ENCODE data around the gene MDH2. TPM values are rescaled to one million over a fixed set of nuclear protein-coding genes. Genes with fewer than 3 reads are reported as not detected.
"Not testable (repeated sequence)": the region's sequence is repeated elsewhere in the genome, so short reads cannot be mapped to it uniquely, and the experiment has no call there.

MDH2 gene

DNA sequence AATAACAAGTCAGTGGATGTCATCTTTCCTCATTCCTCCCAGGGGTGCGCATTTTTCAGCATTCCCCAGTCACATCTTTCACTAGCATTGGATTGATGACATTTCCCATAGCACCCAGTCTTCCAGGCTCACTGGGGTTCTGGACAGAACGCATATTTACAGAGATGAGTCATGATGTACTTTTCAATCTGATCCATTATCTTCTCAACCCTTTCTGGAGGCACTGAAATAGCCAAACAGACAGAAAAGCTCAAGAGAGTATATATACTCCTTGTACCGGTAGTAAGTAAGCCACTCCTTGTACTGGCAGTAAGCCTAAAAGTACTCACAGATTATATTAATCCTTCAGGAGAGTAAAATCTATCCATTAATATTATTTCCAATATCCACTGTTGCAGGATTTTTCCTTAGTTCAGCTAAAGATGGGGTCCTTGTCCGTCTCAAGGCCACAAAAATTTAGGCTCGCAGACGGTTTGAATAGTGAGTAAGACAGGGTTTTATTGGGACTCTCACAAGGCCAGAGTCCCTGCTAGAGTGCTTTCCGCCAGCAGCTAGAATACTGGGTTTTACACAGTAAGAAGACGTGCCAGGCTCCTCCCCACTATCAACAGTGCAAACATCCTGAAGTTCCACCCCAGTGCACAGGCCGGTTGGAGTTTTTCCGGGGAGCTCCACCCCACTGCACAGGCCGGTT is 60.8 kb downstream of the MDH2 start:
- no peak overlapping the region for H3K27ac ChIP-seq (ENCODE audit: low read depth, low read length)
- no peak overlapping the region for H3K56ac ChIP-seq (ENCODE audit: low read length)
- no peak overlapping the region for H4K5ac ChIP-seq (ENCODE audit: low read length)
- no peak overlapping the region for H3K4me3 ChIP-seq (ENCODE audit: low read length)
- no peaks in the 10 kb centered on the region for H3K27me3 ChIP-seq (ENCODE audit: insufficient read depth, low read length, poor library complexity)
- H3K23ac ChIP-seq (ENCODE audit: low read length), result no peak overlapping the region
- H3K4me2 ChIP-seq (ENCODE audit: low read length), result no peak overlapping the region
- no peak overlapping the region for H3K4ac ChIP-seq (ENCODE audit: low read depth, low read length)
- no peak overlapping the region for H3K9ac ChIP-seq (ENCODE audit: low read length)
- DNase-seq, result peak; percentile 4
- H2AK5ac ChIP-seq (ENCODE audit: low read length), result no peak overlapping the region
- H2BK5ac ChIP-seq (ENCODE audit: low read length), result no peak overlapping the region
- no peak overlapping the region for H2BK120ac ChIP-seq (ENCODE audit: low read depth, low read length)
- no CpG with 5 or more reads among the region's 11 CpGs for WGBS (ENCODE audit: extremely low coverage, insufficient coverage, low lambda C conversion rate)
- H3K18ac ChIP-seq (ENCODE audit: low read length), result no peak overlapping the region
- H3K4me1 ChIP-seq (ENCODE audit: control insufficient read depth, low read depth, low read length), result no peaks in the 10 kb centered on the region
- no peaks in the 10 kb centered on the region for H3K36me3 ChIP-seq (ENCODE audit: control insufficient read depth, insufficient read depth, low read length)
- no peak overlapping the region for H4K8ac ChIP-seq (ENCODE audit: low read depth, low read length)
- no peaks in the 10 kb centered on the region for H3K79me1 ChIP-seq (ENCODE audit: low read length)
- no peaks in the 10 kb centered on the region for H3K79me2 ChIP-seq (ENCODE audit: control insufficient read depth, insufficient read depth, low read length)
- no peak overlapping the region for H2BK15ac ChIP-seq (replicated peaks; ENCODE audit: low read depth)

DNA sequence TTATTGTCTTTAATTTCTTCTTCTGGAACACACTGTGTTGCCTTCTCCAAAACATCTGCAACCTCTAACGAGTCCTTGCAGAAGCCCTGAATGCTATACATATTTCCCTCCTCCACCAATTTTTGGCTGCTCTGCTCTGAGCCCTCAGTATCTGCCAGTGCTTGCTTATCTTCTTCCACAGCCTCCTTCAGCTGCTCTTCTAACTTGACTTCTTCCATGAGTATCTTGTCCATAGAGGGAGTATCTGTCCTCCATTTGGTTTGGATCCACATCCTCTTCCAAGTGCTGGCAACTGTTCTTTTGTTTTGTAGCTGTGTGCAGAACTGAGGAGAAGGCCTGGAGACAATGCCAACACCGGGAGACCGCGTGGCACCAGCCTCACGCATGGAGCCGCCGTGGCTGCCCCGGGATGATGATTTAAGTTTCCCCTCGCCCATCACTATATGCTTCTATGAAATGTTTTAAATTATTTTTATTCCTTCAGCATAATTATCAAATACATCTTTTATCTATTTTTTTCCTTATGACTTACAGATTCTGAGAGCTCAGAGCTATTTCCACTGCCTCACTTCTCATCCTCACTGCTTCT is 65.2 kb downstream of the MDH2 start:
- H3K4ac ChIP-seq (ENCODE audit: low read depth, low read length); H3K4me2 ChIP-seq (ENCODE audit: low read length); H3K27me3 ChIP-seq (ENCODE audit: insufficient read depth, low read length, poor library complexity); H3K79me1 ChIP-seq (ENCODE audit: low read length); H2AK5ac ChIP-seq (ENCODE audit: low read length); H3K79me2 ChIP-seq (ENCODE audit: control insufficient read depth, insufficient read depth, low read length); H4K5ac ChIP-seq (ENCODE audit: low read length); H3K27ac ChIP-seq (ENCODE audit: low read depth, low read length); H2BK15ac ChIP-seq (replicated peaks; ENCODE audit: low read depth); H3K4me3 ChIP-seq (ENCODE audit: low read length); H3K18ac ChIP-seq (ENCODE audit: low read length); H3K56ac ChIP-seq (ENCODE audit: low read length); H3K23ac ChIP-seq (ENCODE audit: low read length); H2BK5ac ChIP-seq (ENCODE audit: low read length); DNase-seq; H3K9ac ChIP-seq (ENCODE audit: low read length); H4K8ac ChIP-seq (ENCODE audit: low read depth, low read length); H3K36me3 ChIP-seq (ENCODE audit: control insufficient read depth, insufficient read depth, low read length); H2BK120ac ChIP-seq (ENCODE audit: low read depth, low read length); H3K4me1 ChIP-seq (ENCODE audit: control insufficient read depth, low read depth, low read length): not testable (repeated sequence)
- WGBS (ENCODE audit: extremely low coverage, insufficient coverage, low lambda C conversion rate), result no CpG with 5 or more reads among the region's 9 CpGs

DNA sequence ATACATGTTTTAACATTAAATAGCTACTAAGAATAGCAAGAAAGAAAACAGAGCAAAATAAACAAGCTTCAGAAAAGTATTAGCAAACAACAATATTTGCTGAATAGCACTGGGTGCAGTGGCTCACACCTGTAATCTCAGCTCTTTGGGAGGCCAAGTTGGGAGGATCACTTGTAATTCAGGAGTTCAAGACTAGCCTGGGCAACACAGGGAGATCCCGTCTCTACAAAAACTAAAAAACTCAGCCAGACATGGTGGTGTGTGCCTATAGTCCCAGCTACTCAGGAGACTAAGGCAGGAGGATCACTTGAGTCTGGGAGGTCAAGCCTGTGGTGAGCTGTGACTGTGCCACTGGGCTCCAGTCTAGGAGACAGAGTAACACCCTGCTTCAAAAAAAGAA is 66.8 kb downstream of the MDH2 start:
- H3K27ac ChIP-seq (ENCODE audit: low read depth, low read length); H2BK15ac ChIP-seq (replicated peaks; ENCODE audit: low read depth); H3K4ac ChIP-seq (ENCODE audit: low read depth, low read length); H3K79me1 ChIP-seq (ENCODE audit: low read length); H4K8ac ChIP-seq (ENCODE audit: low read depth, low read length); H3K56ac ChIP-seq (ENCODE audit: low read length); H2BK120ac ChIP-seq (ENCODE audit: low read depth, low read length); H3K36me3 ChIP-seq (ENCODE audit: control insufficient read depth, insufficient read depth, low read length); H3K18ac ChIP-seq (ENCODE audit: low read length); H3K79me2 ChIP-seq (ENCODE audit: control insufficient read depth, insufficient read depth, low read length); H3K23ac ChIP-seq (ENCODE audit: low read length); H3K27me3 ChIP-seq (ENCODE audit: insufficient read depth, low read length, poor library complexity); DNase-seq; H3K4me2 ChIP-seq (ENCODE audit: low read length); H2BK5ac ChIP-seq (ENCODE audit: low read length); H3K4me3 ChIP-seq (ENCODE audit: low read length); H2AK5ac ChIP-seq (ENCODE audit: low read length); H3K9ac ChIP-seq (ENCODE audit: low read length); H4K5ac ChIP-seq (ENCODE audit: low read length); H3K4me1 ChIP-seq (ENCODE audit: control insufficient read depth, low read depth, low read length): not testable (repeated sequence)
- no CpG with 5 or more reads among the region's 1 CpG for WGBS (ENCODE audit: extremely low coverage, insufficient coverage, low lambda C conversion rate)

Small RNAs within 50 kb of the gene (small RNA-seq; reads per million reads assigned to genes)
- not detected for gene RNU6-863P (ENCODE audit: insufficient read depth)
